GM12874 (cell line): ENCODE data around the gene HTR2B.

Source experiments
- TF ChIP-seq, protein P1 (sequence below): IDR thresholded peaks from 2 replicates; pipeline ENCODE4 v1.5.1; 2011; ENCODE audit warnings: low read depth, mild to moderate bottlenecking, control low read depth, low read length, moderate library complexity; ENCODE audit not compliant: insufficient read depth

HTR2B gene

DNA sequence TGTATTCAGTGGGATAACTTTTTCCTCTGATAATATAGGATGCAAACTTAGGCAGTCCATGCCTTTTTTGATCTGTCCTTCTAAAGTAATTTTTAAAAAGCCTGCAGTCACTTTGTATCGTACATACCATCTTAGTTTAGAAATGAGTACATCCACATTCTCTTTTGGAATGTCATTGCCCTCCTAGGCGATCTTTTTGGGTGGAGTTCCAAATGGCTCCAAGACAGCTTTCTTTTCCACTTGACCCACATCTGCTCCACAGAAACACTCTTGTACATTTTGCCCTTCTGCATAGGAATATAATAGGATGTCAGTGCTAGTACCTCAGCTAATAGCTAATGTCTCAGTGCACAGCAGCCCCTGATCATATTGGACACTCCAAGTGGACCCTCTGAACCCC lies 21.8 kb upstream of the HTR2B start:
- TF ChIP-seq, protein P1, sequence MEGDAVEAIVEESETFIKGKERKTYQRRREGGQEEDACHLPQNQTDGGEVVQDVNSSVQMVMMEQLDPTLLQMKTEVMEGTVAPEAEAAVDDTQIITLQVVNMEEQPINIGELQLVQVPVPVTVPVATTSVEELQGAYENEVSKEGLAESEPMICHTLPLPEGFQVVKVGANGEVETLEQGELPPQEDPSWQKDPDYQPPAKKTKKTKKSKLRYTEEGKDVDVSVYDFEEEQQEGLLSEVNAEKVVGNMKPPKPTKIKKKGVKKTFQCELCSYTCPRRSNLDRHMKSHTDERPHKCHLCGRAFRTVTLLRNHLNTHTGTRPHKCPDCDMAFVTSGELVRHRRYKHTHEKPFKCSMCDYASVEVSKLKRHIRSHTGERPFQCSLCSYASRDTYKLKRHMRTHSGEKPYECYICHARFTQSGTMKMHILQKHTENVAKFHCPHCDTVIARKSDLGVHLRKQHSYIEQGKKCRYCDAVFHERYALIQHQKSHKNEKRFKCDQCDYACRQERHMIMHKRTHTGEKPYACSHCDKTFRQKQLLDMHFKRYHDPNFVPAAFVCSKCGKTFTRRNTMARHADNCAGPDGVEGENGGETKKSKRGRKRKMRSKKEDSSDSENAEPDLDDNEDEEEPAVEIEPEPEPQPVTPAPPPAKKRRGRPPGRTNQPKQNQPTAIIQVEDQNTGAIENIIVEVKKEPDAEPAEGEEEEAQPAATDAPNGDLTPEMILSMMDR = no peak

DNA sequence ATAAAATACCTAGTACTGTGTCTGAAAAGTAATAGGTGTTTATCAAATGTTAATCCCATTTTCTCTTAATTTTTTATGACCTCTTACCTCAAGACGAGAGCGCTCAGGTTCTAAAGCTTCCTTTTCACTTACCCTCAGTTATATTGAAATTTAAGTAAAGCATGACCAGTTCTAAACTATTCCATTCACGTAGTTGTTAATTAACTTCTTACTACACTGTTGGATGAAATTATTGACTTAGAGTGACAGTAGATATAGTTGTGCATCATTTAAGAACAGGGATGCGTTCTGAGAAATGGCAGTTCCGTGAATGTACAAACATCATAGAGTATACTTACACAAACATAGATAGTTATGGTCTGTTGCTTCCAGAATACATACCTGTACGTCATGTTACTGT lies 20.1 kb upstream of the HTR2B start:
- TF ChIP-seq, protein P1 = no peak

DNA sequence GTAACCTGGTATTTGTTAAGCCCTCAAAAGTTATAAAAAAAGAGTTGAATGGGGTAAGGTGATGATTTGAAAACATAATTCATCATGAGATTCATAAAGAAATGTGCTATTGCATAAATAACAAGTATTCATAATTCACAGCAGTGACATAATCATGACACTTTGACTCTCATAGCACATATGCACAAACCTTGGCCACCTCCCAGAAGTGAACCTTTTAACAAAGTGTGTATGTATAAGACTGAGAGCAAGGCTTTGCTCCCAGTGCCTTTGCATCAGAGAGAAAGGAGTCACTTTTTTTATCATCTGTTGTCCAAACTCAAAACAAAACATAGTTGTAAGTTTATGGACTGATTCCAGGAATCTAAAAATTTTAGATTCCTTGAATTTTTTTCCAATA lies 15.0 kb upstream of the HTR2B start:
- TF ChIP-seq, protein P1 = no peak

DNA sequence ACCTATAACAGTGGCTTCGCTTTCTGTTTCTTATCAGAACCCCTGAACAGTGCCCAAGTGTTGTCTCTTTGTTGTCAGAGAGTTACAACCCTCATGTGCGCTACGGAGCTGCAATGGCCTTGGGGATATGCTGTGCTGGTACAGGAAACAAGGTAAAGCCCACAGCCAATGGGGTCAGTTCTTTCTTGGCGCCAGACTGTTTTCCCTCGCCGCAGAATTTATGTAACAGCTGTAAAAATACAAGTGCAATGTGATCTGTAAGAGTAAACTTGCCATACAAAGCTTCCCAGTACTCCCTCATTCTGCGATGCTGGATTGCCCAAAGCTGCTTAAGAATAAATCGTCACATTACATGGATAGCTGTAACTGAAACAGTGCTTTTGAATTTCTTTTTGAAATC lies 13.9 kb upstream of the HTR2B start:
- TF ChIP-seq, protein P1 = no peak

DNA sequence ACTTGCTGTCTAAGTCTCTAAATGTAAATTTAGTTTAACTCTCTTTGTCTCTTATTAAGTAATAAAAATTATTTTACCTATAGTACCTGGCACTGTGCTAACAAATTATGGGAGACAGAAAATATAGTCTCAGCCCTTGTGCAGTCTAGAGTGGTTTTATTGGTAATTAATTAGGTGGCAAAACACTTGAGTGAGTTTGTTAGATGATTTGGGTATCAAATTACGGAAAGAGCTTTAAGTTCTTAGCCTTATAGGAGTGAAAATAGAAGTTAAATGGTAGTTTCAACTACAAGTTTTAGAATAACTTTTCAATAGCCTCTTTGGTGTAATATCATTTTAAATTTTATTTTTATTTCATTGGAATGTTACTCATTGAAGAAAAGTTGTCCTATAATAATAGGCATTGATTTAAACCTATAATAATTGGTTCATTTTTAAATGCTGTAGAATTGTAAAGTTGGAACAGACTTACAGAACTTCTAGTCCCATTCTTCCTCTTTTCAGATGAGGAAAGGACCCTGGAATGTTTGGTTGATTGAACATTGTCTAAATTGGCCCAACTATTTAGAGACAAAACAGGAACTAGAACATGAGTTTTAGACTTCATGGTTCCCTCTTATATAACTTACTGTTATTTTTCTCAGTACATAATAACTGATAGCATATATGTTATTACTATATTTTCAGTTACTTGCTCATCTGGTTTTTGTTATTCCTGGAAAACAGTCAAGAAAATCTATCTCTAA lies 10.2 kb upstream of the HTR2B start:
- TF ChIP-seq, protein P1 = no peak

DNA sequence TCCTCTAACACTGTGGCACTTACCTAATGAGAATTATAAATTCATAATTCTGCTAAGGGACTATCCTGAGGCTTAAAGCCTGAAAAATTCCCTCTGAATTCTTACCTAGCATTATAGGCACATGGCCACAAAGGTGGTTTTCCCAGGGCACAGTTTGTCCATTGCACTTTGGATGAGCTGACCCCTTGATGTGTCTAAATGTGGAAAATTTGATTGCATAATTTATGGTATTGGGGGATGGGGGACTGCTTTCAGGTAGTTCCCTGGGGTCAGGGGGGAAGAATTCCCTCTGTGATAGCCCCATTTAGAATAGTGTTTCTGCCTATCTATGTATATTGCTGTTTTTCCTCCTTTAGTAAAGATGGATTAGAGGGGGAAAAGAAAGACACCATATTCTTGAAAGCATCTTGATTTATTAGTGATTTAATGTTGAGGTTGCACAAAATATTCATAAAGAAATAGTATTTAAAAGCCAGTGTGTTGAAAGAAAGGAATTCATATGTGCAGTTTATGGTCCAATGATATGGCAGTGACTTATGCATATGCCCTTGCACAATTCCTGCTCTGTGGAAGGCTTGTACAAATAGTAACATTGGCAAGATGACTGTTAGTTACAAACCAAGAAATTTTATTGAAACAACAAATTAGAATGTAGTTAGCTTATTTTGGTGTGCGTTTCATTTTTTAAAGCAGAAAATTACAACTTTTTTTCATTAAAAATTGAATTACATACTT lies 8.7 kb upstream of the HTR2B start:
- TF ChIP-seq, protein P1 = no peak

DNA sequence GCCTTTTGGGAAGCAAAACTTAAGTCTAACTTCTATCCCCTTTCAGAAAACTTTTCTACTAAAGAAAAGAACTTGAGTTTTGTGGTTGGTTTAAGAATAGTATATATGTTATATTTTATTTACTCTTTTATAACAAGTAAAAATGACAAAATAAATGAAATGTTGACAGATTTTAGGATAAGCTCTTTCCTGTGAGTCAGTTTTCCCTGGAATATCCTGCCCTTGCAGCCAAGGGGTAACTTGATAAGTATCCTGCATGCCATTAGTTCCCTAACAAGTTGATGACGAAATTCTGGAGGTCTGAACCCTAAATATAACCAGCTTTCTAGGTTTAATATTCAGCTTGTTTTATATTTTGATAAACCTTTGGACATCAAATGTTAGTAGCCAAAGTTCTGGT lies 7.3 kb upstream of the HTR2B start:
- TF ChIP-seq, protein P1 = no peak
